H9 (cell line): ENCODE results near the gene MGAT5. TPM values are rescaled to one million over a fixed set of nuclear protein-coding genes. Genes with fewer than 3 reads are reported as not detected.

Experiments
- DNase-seq: peaks from one replicate; pipeline ENCODE4 v3.0.0-alpha.2; 2017
- H2AFZ ChIP-seq: one replicate; pipeline ENCODE4 v1.6.1; 2013; ENCODE audit warnings: mild to moderate bottlenecking, low read length, control low read depth, moderate library complexity
- H2AK5ac ChIP-seq: 2 replicates; pipeline ENCODE4 v1.6.1; 2013; ENCODE audit warnings: low read length, control low read depth, mixed read lengths; ENCODE audit not compliant: insufficient read length
- H2BK120ac ChIP-seq: one replicate; pipeline ENCODE4 v1.6.1; 2013; ENCODE audit warnings: low read depth, mild to moderate bottlenecking, low read length, control low read depth, inconsistent platforms; ENCODE audit not compliant: poor library complexity, severe bottlenecking
- H2BK12ac ChIP-seq: 2 replicates; pipeline ENCODE4 v1.6.1; 2013; ENCODE audit warnings: low read length, control low read depth, mixed read lengths, low read depth; ENCODE audit not compliant: insufficient read length
- H2BK15ac ChIP-seq: 2 replicates; pipeline ENCODE4 v1.6.1; 2013; ENCODE audit warnings: low read depth, low read length, control low read depth
- H2BK20ac ChIP-seq: one replicate; pipeline ENCODE4 v1.6.1; 2013; ENCODE audit warnings: low read depth, mild to moderate bottlenecking, low read length, control low read depth, inconsistent platforms; ENCODE audit not compliant: poor library complexity, severe bottlenecking
- H2BK5ac ChIP-seq: 2 replicates; pipeline ENCODE4 v1.6.1; 2013; ENCODE audit warnings: low read length, control low read depth, mixed read lengths; ENCODE audit not compliant: insufficient read length
- H3K14ac ChIP-seq: 2 replicates; pipeline ENCODE4 v1.6.1; 2013; ENCODE audit warnings: low read length, control low read depth; ENCODE audit not compliant: insufficient read depth
- H3K18ac ChIP-seq: 2 replicates; pipeline ENCODE4 v1.6.1; 2013; ENCODE audit warnings: low read depth, mild to moderate bottlenecking, mixed read lengths, low read length, control low read depth; ENCODE audit not compliant: insufficient read length
- H3K23ac ChIP-seq: 2 replicates; pipeline ENCODE4 v1.6.1; 2013; ENCODE audit warnings: low read length, control low read depth, mixed read lengths, low read depth; ENCODE audit not compliant: insufficient read length
- H3K23me2 ChIP-seq: 2 replicates; pipeline ENCODE4 v1.6.1; 2013; ENCODE audit warnings: low read depth, mild to moderate bottlenecking, mixed read lengths, low read length, control low read depth; ENCODE audit not compliant: insufficient read length, poor library complexity, severe bottlenecking
- H3K27ac ChIP-seq: 2 replicates; pipeline ENCODE4 v1.5.1; 2013; ENCODE audit warnings: low read length, control low read depth, mixed read lengths, low read depth; ENCODE audit not compliant: insufficient read length
- H3K27me3 ChIP-seq: 2 replicates; pipeline ENCODE4 v1.6.1; 2013; ENCODE audit warnings: low read length, control low read depth, inconsistent platforms; ENCODE audit not compliant: insufficient read depth
- H3K4ac ChIP-seq: 2 replicates; pipeline ENCODE4 v1.6.1; 2013; ENCODE audit warnings: low read depth, mild to moderate bottlenecking, control low read depth, inconsistent platforms, low read length, moderate library complexity
- H3K4me1 ChIP-seq: 2 replicates; pipeline ENCODE4 v1.6.1; 2013; ENCODE audit warnings: low read length, control low read depth, inconsistent platforms; ENCODE audit not compliant: insufficient read depth
- H3K4me2 ChIP-seq: 2 replicates; pipeline ENCODE4 v1.6.1; 2013; ENCODE audit warnings: low read length, control low read depth, mixed read lengths; ENCODE audit not compliant: insufficient read length, insufficient read depth
- H3K56ac ChIP-seq: 2 replicates; pipeline ENCODE4 v1.6.1; 2013; ENCODE audit warnings: low read depth, mild to moderate bottlenecking, mixed read lengths, low read length, control low read depth; ENCODE audit not compliant: insufficient read length
- H3K79me1 ChIP-seq: 2 replicates; pipeline ENCODE4 v1.6.1; 2013; ENCODE audit warnings: low read depth, mild to moderate bottlenecking, moderate library complexity, low read length, control low read depth, inconsistent platforms; ENCODE audit not compliant: insufficient read depth, poor library complexity, severe bottlenecking
- H3K79me2 ChIP-seq: 2 replicates; pipeline ENCODE4 v1.6.1; 2013; ENCODE audit warnings: low read length, control low read depth, inconsistent platforms; ENCODE audit not compliant: insufficient read depth
- H3K9ac ChIP-seq: 2 replicates; pipeline ENCODE4 v1.6.1; 2013; ENCODE audit warnings: low read length, control low read depth, mixed read lengths; ENCODE audit not compliant: insufficient read length; ENCODE audit errors: extremely low read depth
- H3K9me3 ChIP-seq: one replicate; pipeline ENCODE4 v1.6.1; 2013; ENCODE audit warnings: low read depth, low read length, inconsistent platforms; ENCODE audit not compliant: control insufficient read depth
- H3T11ph ChIP-seq: one replicate; pipeline ENCODE4 v1.6.1; 2013; ENCODE audit warnings: mild to moderate bottlenecking, low read length, control low read depth, inconsistent platforms
- H4K20me1 ChIP-seq: one replicate; pipeline ENCODE4 v1.6.1; 2013; ENCODE audit not compliant: control insufficient read depth, insufficient read length, insufficient read depth
- H4K5ac ChIP-seq: 2 replicates; pipeline ENCODE4 v1.6.1; 2013; ENCODE audit warnings: low read depth, mild to moderate bottlenecking, mixed read lengths, low read length, control low read depth; ENCODE audit not compliant: insufficient read length
- H4K8ac ChIP-seq: replicated peaks from 2 replicates; pipeline ENCODE4 v1.6.1; 2013; ENCODE audit warnings: low read length, control low read depth, mixed read lengths, low read depth; ENCODE audit not compliant: insufficient read length
- H4K91ac ChIP-seq: 2 replicates; pipeline ENCODE4 v1.6.1; 2013; ENCODE audit warnings: low read depth, mild to moderate bottlenecking, moderate library complexity, mixed read lengths, low read length, control low read depth; ENCODE audit not compliant: insufficient read length
- H3K27ac Mint-ChIP-seq, 3 experiments: 2 replicates in 2 of 3; 3 replicates in 1 of 3; pipeline ENCODE4 v1.8.0; 2020 to 2021; ENCODE audit warnings: mixed read lengths in 3 of 3, mild to moderate bottlenecking in 1 of 3, moderate library complexity in 1 of 3
- H3K27me3 Mint-ChIP-seq: 2 replicates; pipeline ENCODE4 v1.8.0; 2021; ENCODE audit warnings: low read depth, mild to moderate bottlenecking, moderate library complexity, mixed read lengths
- H3K36me3 Mint-ChIP-seq, 3 experiments: 2 replicates in 2 of 3; 3 replicates in 1 of 3; pipeline ENCODE4 v1.8.0; 2020 to 2021; ENCODE audit warnings: low read depth in 3 of 3, mixed read lengths in 3 of 3; ENCODE audit not compliant: insufficient read depth in 1 of 3
- H3K4me1 Mint-ChIP-seq, 2 experiments: 2 replicates each; pipeline ENCODE4 v1.8.0; 2020; ENCODE audit warnings: mixed read lengths in 2 of 2
- H3K4me3 Mint-ChIP-seq, 2 experiments: 2 replicates in 1 of 2; 3 replicates in 1 of 2; pipeline ENCODE4 v1.8.0; 2020 to 2021; ENCODE audit warnings: mild to moderate bottlenecking in 2 of 2, mixed read lengths in 2 of 2, moderate library complexity in 1 of 2
- H3K9me3 Mint-ChIP-seq, 2 experiments: 2 replicates in 1 of 2; 3 replicates in 1 of 2; pipeline ENCODE4 v1.8.0; 2020; ENCODE audit warnings: mild to moderate bottlenecking in 2 of 2, mixed read lengths in 2 of 2, moderate library complexity in 1 of 2
- CTCF ChIP-seq: fragments of 200-600 bp; sonication (generic); conservative IDR thresholded peaks from 3 replicates; pipeline ENCODE4 v1.8.0; 2021; ENCODE audit warnings: antibody characterized with exemption, mild to moderate bottlenecking
- WGBS: extraction: QIAGEN DNeasy Blood & Tissue Kit; methylation state at CpG from one replicate; pipeline ENCODE4 v1.1.7; 2013; ENCODE audit warnings: missing lambda C conversion rate, low lambda C conversion rate, mixed read lengths; ENCODE audit not compliant: insufficient read length; ENCODE audit errors: extremely low coverage; 5-methylcytosine and 5-hydroxymethylcytosine counted together
- total RNA-seq: library from RNA; stranded (reverse); gene quantifications from 2 replicates; pipeline ENCODE4 v1.2.1, GENCODE V29; 2021

Gene MGAT5
- total RNA-seq, 1 experiment from 2014 or later, result 25.7 TPM

- H4K8ac ChIP-seq, result no peak overlapping the region
- H4K91ac ChIP-seq, result no peak overlapping the region
- no peaks in the 10 kb centered on the region for H3K9me3 ChIP-seq
- H2AFZ ChIP-seq, result no peak overlapping the region
- H2BK20ac ChIP-seq, result no peak overlapping the region
- H3K23ac ChIP-seq, result no peak overlapping the region
- H4K5ac ChIP-seq, result no peak overlapping the region
- no peak overlapping the region for H3K4me2 ChIP-seq
- H2BK15ac ChIP-seq, result no peak overlapping the region
- Mint-ChIP-seq H3K27ac (no peak overlapping the region), H3K9me3 (no peaks in the 10 kb centered on the region; a peak in 2 of 5 replicates), H3K4me3 (no peak overlapping the region), H3K4me1 (peaks cover 11 to 12% of the 10 kb centered on the region in 2 experiments), H3K36me3 (no peaks in the 10 kb centered on the region; a peak in 3 of 7 replicates), H3K27me3 (peaks cover 20% of the 10 kb centered on the region)
- no peak overlapping the region for H3K4ac ChIP-seq
- H3K27ac ChIP-seq, result no peak overlapping the region
- no peak overlapping the region for H3K9ac ChIP-seq
- H3K14ac ChIP-seq, result no peak overlapping the region
- H2AK5ac ChIP-seq, result no peak overlapping the region
- no peak for TF ChIP-seq CTCF
- H3K56ac ChIP-seq, result no peak overlapping the region
- H3K79me1 ChIP-seq, result peaks cover 2% of the 10 kb centered on the region
- no peak overlapping the region for H2BK12ac ChIP-seq
- no peak overlapping the region for H3K18ac ChIP-seq
- H3K79me2 ChIP-seq, result no peaks in the 10 kb centered on the region
- no peaks in the 10 kb centered on the region for H3K23me2 ChIP-seq
- no peak for DNase-seq
- H2BK120ac ChIP-seq, result no peak overlapping the region
- H3K27me3 ChIP-seq, result no peaks in the 10 kb centered on the region
- WGBS, result no CpG with 5 or more reads among the region's 5 CpGs
- no peak overlapping the region for H3T11ph ChIP-seq
- H2BK5ac ChIP-seq, result no peak overlapping the region
- no peaks in the 10 kb centered on the region for H3K4me1 ChIP-seq
- H4K20me1 ChIP-seq, result no peaks in the 10 kb centered on the region
Observed at GRCh38 chr2:134280231-134280630, 26.4 kb downstream of the MGAT5 start.
